Esophagus squamous epithelium (tissue), 4 donors: ENCODE results near the gene ZNF419.
A peak's percentile ranks its signal among the peaks of the same experiment; 100 is the strongest.

ENCODE experiments used
- CTCF ChIP-seq, 6 experiments: fragments of 450-650 bp in 4 of 6; fragments of 200-600 bp in 2 of 6; sonication (generic) in 2 of 6; IDR thresholded peaks; one replicate each; pipeline ENCODE4 v1.5.1; 2016 to 2019; ENCODE audit warnings: antibody characterized with exemption in 6 of 6, mild to moderate bottlenecking in 4 of 6, moderate library complexity in 4 of 6
- POLR2A ChIP-seq, 4 donors: fragments of 450-650 bp; IDR thresholded peaks; one replicate each; pipeline ENCODE4 v1.6.1; 2017; ENCODE audit warnings: antibody characterized with exemption in 4 of 4, mild to moderate bottlenecking in 4 of 4, moderate library complexity in 3 of 4

- TF ChIP-seq CTCF (IDR thresholded peaks at IDR 0.05) (peak in 3 of 6 experiments; percentile 10 to 53 (median 32)), POLR2A (IDR thresholded peaks at IDR 0.05) (no peak)
Observed at GRCh38 chr19:57465680-57466381, 21.7 kb upstream of the ZNF419 start.
